H1 (cell line): Measurements from ENCODE around the gene MAML3. TPM values are rescaled to one million over a fixed set of nuclear protein-coding genes. Genes with fewer than 3 reads are reported as not detected.

ENCODE experiments used
- CTCF ChIA-PET: fragments of 300-600 bp; sonication (Branson Sonifier 250); formaldehyde crosslinking; loops from one replicate; lab custom pipeline; 2021; ENCODE audit not compliant: partially characterized antibody; lab: Charles Lee
- POLR2A ChIA-PET: fragments of 300-600 bp; sonication (Branson Sonifier 250); formaldehyde crosslinking; loops from one replicate; lab custom pipeline; 2021; ENCODE audit warnings: inconsistent platforms; ENCODE audit not compliant: partially characterized antibody; lab: Charles Lee
- DNase-seq, 2 experiments: peaks; one replicate each; pipeline versions ENCODE4 v3.0.0 to v3.0.0-alpha.2; 2010 to 2022; ENCODE audit warnings: low spot score in 2 of 2, low read depth in 1 of 2, mixed read lengths in 1 of 2
- FAIRE-seq: peaks from 2 replicates; lab custom pipeline; 2011; peaks lifted over from hg19 to GRCh38; lab: Jason Lieb, UNC
- H2AFZ ChIP-seq: 2 replicates; pipeline ENCODE4 v1.8.1; 2012; ENCODE audit warnings: low read length, inconsistent platforms
- H2AK5ac ChIP-seq: 2 replicates; pipeline ENCODE4 v1.6.1; 2013; ENCODE audit warnings: low read depth, low read length
- H2BK120ac ChIP-seq: replicated peaks from 2 replicates; pipeline ENCODE3; 2013; ENCODE audit warnings: low read depth, low read length, inconsistent platforms
- H2BK12ac ChIP-seq: 2 replicates; pipeline ENCODE4 v1.6.1; 2013; ENCODE audit warnings: low read depth, low read length
- H2BK15ac ChIP-seq: 2 replicates; pipeline ENCODE4 v1.6.1; 2013; ENCODE audit warnings: low read length
- H2BK20ac ChIP-seq: 2 replicates; pipeline ENCODE4 v1.6.1; 2013; ENCODE audit warnings: low read length
- H2BK5ac ChIP-seq: 2 replicates; pipeline ENCODE4 v1.6.1; 2013; ENCODE audit warnings: low read depth, low read length
- H3K14ac ChIP-seq: 2 replicates; pipeline ENCODE4 v1.6.1; 2013; ENCODE audit warnings: inconsistent platforms; ENCODE audit not compliant: insufficient read length
- H3K18ac ChIP-seq: 2 replicates; pipeline ENCODE4 v1.6.1; 2013; ENCODE audit warnings: low read length; ENCODE audit errors: extremely low read depth
- H3K23ac ChIP-seq: 2 replicates; pipeline ENCODE4 v1.6.1; 2013; ENCODE audit warnings: inconsistent platforms; ENCODE audit not compliant: insufficient read length
- H3K23me2 ChIP-seq: 2 replicates; pipeline ENCODE4 v1.6.1; 2013; ENCODE audit warnings: low read depth, low read length
- H3K27ac ChIP-seq: 2 replicates; pipeline ENCODE4 v1.6.1; 2011; ENCODE audit warnings: low read depth, low read length, inconsistent platforms
- H3K27me3 ChIP-seq, 4 experiments: replicated peaks in 1 of 4; 1 replicate in 1 of 4; 2 replicates in 3 of 4; pipeline versions ENCODE4 v1.6.1 to v1.8.1; 2011 to 2013; ENCODE audit warnings: low read length in 3 of 4, mild to moderate bottlenecking in 3 of 4, inconsistent platforms in 2 of 4, mixed read lengths in 2 of 4, moderate library complexity in 1 of 4; ENCODE audit not compliant: control insufficient read depth in 3 of 4, insufficient read depth in 3 of 4; ENCODE audit errors: extremely low read depth in 1 of 4
- H3K36me3 ChIP-seq, 4 experiments: 2 replicates each; pipeline versions ENCODE4 v1.6.1 to v1.8.1; 2011 to 2013; ENCODE audit warnings: mild to moderate bottlenecking in 4 of 4, low read length in 3 of 4, moderate library complexity in 2 of 4, control low read depth in 1 of 4, inconsistent platforms in 1 of 4; ENCODE audit not compliant: insufficient read depth in 4 of 4, control insufficient read depth in 2 of 4
- H3K4ac ChIP-seq: replicated peaks from 2 replicates; pipeline ENCODE3; 2013; ENCODE audit warnings: low read length, low read depth, mixed read lengths, inconsistent platforms; ENCODE audit not compliant: insufficient read length
- H3K4me1 ChIP-seq, 4 experiments: replicated peaks in 1 of 4; 1 replicate in 1 of 4; 2 replicates in 3 of 4; pipeline versions ENCODE4 v1.6.1 to v1.8.1; 2011 to 2013; ENCODE audit warnings: low read length in 3 of 4, inconsistent platforms in 2 of 4, mixed read lengths in 1 of 4; ENCODE audit not compliant: insufficient read depth in 4 of 4, control insufficient read depth in 3 of 4
- H3K4me2 ChIP-seq, 2 experiments: 2 replicates each; pipeline versions ENCODE4 v1.6.1 to v1.8.1; 2011 to 2013; ENCODE audit warnings: low read depth in 2 of 2, low read length in 2 of 2, control low read depth in 1 of 2, inconsistent platforms in 1 of 2, mild to moderate bottlenecking in 1 of 2; ENCODE audit not compliant: insufficient read depth in 1 of 2
- H3K4me3 ChIP-seq, 4 experiments: fragments of 200-600, 300-600 bp in 1 of 4; sonication (generic), shearing (Covaris generic), sonication (Bioruptor Twin) in 1 of 4; 2 replicates each; pipeline versions ENCODE4 v1.5.1 to v1.8.1; 2011 to 2016; ENCODE audit warnings: low read length in 4 of 4, low read depth in 3 of 4, control low read depth in 2 of 4, inconsistent platforms in 2 of 4, mild to moderate bottlenecking in 2 of 4, mixed read lengths in 1 of 4, moderate library complexity in 1 of 4; ENCODE audit not compliant: insufficient read depth in 2 of 4; ENCODE audit errors: extremely low read depth in 1 of 4
- H3K56ac ChIP-seq: replicated peaks from 2 replicates; pipeline ENCODE3; 2013; ENCODE audit warnings: low read depth, mild to moderate bottlenecking, mixed read lengths, low read length, inconsistent platforms; ENCODE audit not compliant: insufficient read length
- H3K79me1 ChIP-seq: 2 replicates; pipeline ENCODE4 v1.6.1; 2013; ENCODE audit warnings: low read depth, low read length, control low read depth
- H3K79me2 ChIP-seq, 2 experiments: 2 replicates each; pipeline versions ENCODE4 v1.6.1 to v1.8.1; 2012 to 2013; ENCODE audit warnings: low read length in 2 of 2, mild to moderate bottlenecking in 2 of 2, inconsistent platforms in 1 of 2; ENCODE audit not compliant: insufficient read depth in 2 of 2, control insufficient read depth in 1 of 2
- H3K9ac ChIP-seq, 4 experiments: replicated peaks in 1 of 4; 1 replicate in 1 of 4; 2 replicates in 3 of 4; pipeline versions ENCODE4 v1.6.1 to v1.8.1; 2011 to 2013; ENCODE audit warnings: low read depth in 3 of 4, low read length in 3 of 4, control low read depth in 2 of 4, mild to moderate bottlenecking in 2 of 4, moderate library complexity in 2 of 4, inconsistent platforms in 1 of 4; ENCODE audit errors: extremely low read depth in 1 of 4
- H3K9me3 ChIP-seq, 2 experiments: 2 replicates each; pipeline versions ENCODE4 v1.6.1 to v1.8.1; 2012 to 2013; ENCODE audit warnings: mild to moderate bottlenecking in 2 of 2, moderate library complexity in 2 of 2, control low read depth in 1 of 2, inconsistent platforms in 1 of 2, low read depth in 1 of 2, low read length in 1 of 2, mixed read lengths in 1 of 2; ENCODE audit not compliant: insufficient read depth in 2 of 2
- H4K20me1 ChIP-seq, 2 experiments: replicated peaks in 1 of 2; 2 replicates each; pipeline versions ENCODE3 to v1.8.1; 2011 to 2013; ENCODE audit warnings: inconsistent platforms in 2 of 2, low read length in 2 of 2, mild to moderate bottlenecking in 1 of 2; ENCODE audit not compliant: insufficient read depth in 2 of 2, control insufficient read depth in 1 of 2
- H4K5ac ChIP-seq: 2 replicates; pipeline ENCODE4 v1.6.1; 2013; ENCODE audit warnings: low read length, low read depth, mixed read lengths, inconsistent platforms; ENCODE audit not compliant: insufficient read length
- H4K8ac ChIP-seq: 2 replicates; pipeline ENCODE4 v1.8.0; 2013; ENCODE audit warnings: mild to moderate bottlenecking, moderate library complexity, low read length, inconsistent platforms; ENCODE audit not compliant: insufficient read depth; ENCODE audit errors: extremely low read depth
- H4K91ac ChIP-seq: replicated peaks from 2 replicates; pipeline ENCODE3; 2013; ENCODE audit warnings: low read length, mixed read lengths, inconsistent platforms; ENCODE audit not compliant: insufficient read length
- CTBP2 ChIP-seq: IDR thresholded peaks from 2 replicates; pipeline ENCODE4 v1.7.0; 2011; ENCODE audit warnings: borderline replicate concordance, mild to moderate bottlenecking, moderate library complexity, mixed read lengths, low read length; ENCODE audit not compliant: insufficient read depth, insufficient read length
- EGR1 ChIP-seq: IDR thresholded peaks from 2 replicates; pipeline ENCODE4 v1.6.1; 2011; ENCODE audit warnings: low read depth, low read length, borderline replicate concordance
- GTF2F1 ChIP-seq: IDR thresholded peaks from 2 replicates; pipeline ENCODE4 v1.6.1; 2012; ENCODE audit warnings: low read depth, low read length, improper control_type of control experiment, borderline replicate concordance
- HDAC6 ChIP-seq: IDR thresholded peaks from one replicate; pipeline ENCODE4 v1.7.1; 2012; ENCODE audit warnings: low read depth, mild to moderate bottlenecking, inconsistent platforms, low read length, moderate library complexity
- JUND ChIP-seq: IDR thresholded peaks from 2 replicates; pipeline ENCODE4 v1.6.1; 2011; ENCODE audit warnings: mild to moderate bottlenecking, improper control_type of control experiment, low read length
- NANOG ChIP-seq: IDR thresholded peaks from 2 replicates; pipeline ENCODE4 v1.6.1; 2011; ENCODE audit warnings: low read length, low read depth, mild to moderate bottlenecking, inconsistent platforms; ENCODE audit not compliant: insufficient read depth, poor library complexity, severe bottlenecking
- POLR2AphosphoS5 ChIP-seq: IDR thresholded peaks from 2 replicates; pipeline ENCODE4 v1.6.1; 2011; ENCODE audit warnings: low read depth, low read length
- SIX5 ChIP-seq: IDR thresholded peaks from 2 replicates; pipeline ENCODE4 v1.6.1; 2011; ENCODE audit warnings: mild to moderate bottlenecking, low read depth, low read length
- SRF ChIP-seq: IDR thresholded peaks from 2 replicates; pipeline ENCODE4 v1.6.1; 2011; ENCODE audit warnings: mild to moderate bottlenecking, low read depth, low read length, moderate library complexity
- SUZ12 ChIP-seq: fragments of 200-600 bp; sonication (generic); IDR thresholded peaks from 2 replicates; pipeline ENCODE4 v1.6.1; 2012; ENCODE audit warnings: mild to moderate bottlenecking, inconsistent platforms, low read length, moderate library complexity, mixed read lengths
- TEAD4 ChIP-seq: IDR thresholded peaks from 2 replicates; pipeline ENCODE4 v1.6.1; 2012; ENCODE audit warnings: low read depth, low read length, inconsistent platforms, mixed read lengths
- WGBS, 2 experiments: shearing (Covaris generic) in 1 of 2; methylation state at CpG; one replicate each; pipeline versions ENCODE4 v1.1.6 to v1.1.7; 2013 to 2015; ENCODE audit warnings: low lambda C conversion rate in 2 of 2, mixed read lengths in 2 of 2, inconsistent platforms in 1 of 2, low coverage in 1 of 2, missing lambda C conversion rate in 1 of 2; ENCODE audit not compliant: insufficient replicate concordance in 2 of 2, insufficient coverage in 1 of 2, insufficient read length in 1 of 2; ENCODE audit errors: extremely low coverage in 1 of 2, missing lambda C conversion rate in 1 of 2; 5-methylcytosine and 5-hydroxymethylcytosine counted together
- polyA plus RNA-seq, 7 experiments: library from polyadenylated mRNA; depleted of rRNA in 3 of 7; stranded (reverse) in 5 of 7; unstranded in 2 of 7; fragments of >200 nt in 5 of 7; fragments of 200-250 nt in 2 of 7; gene quantifications; 1 replicate in 5 of 7; 2 replicates in 1 of 7; 4 replicates in 1 of 7; pipeline versions ENCODE4 v1.2.1 to v1.2.3, GENCODE V29; 2011 to 2013; ENCODE audit warnings: missing spikeins in 2 of 7, mixed read lengths in 2 of 7
- total RNA-seq: library from RNA; stranded (reverse); fragmentation: NEBNext Ultra II Directional; extraction: Animal tissue kit (Norgen Biotek cat#: 25700); gene quantifications from 2 replicates; pipeline ENCODE4 v1.2.1, GENCODE V29; 2021
- TF ChIP-seq, protein P1 (sequence below): IDR thresholded peaks from 2 replicates; pipeline ENCODE4 v1.6.1; 2012; ENCODE audit warnings: low read length, inconsistent platforms

The MAML3 gene
- total and polyA plus RNA-seq, 2 of the 8 experiments (the other 6 are each of a cell fraction or from before 2014, with no cell fraction given) = 2.1 to 5.7 TPM

DNA sequence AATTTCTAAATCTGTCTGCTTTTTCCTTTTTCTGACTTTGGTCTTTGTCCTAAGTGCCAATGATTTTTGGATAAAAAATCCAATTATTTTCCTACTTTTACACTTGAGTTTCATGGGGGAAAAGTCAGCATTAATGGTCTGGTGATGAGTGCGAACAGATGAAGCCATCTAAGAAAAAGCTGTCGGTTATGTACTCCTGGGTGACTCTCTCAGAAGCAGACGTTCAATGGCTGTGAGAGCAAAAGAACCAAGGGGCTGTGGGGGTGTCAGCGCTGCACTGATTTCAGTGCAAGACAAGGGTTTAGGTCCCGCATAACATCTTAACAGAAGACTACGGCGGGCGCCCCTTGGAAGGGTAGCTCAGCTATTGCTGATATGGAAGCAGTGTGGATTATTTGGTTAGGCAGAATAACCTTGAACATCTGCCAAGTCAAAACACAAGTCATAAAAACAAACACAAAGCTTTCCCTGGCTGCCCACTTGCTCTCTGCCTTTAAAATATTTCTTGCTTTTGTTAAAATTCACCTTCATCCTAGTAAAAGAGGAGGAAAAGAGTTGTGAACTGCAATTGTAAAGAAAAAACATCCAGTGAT is 240.5 kb downstream of the MAML3 start:
- no peak for FAIRE-seq
- ChIA-PET CTCF (no interaction called here), POLR2A (interaction anchor here (1.2 kb wide), 1 partner anchor 16 kb away, joined by 3 read pairs; no protein-coding TSS in a partner anchor)
- no peak for DNase-seq
- H3K56ac ChIP-seq = no peak overlapping the region
- no peaks in the 10 kb centered on the region for H4K20me1 ChIP-seq
- no peaks in the 10 kb centered on the region for H3K27me3 ChIP-seq
- H4K8ac ChIP-seq = no peak overlapping the region
- H2AK5ac ChIP-seq = no peak overlapping the region
- H2BK5ac ChIP-seq = no peak overlapping the region
- no peak overlapping the region for H3K14ac ChIP-seq
- no peaks in the 10 kb centered on the region for H3K9me3 ChIP-seq
- H2BK15ac ChIP-seq = no peak overlapping the region
- no peak overlapping the region for H4K91ac ChIP-seq
- no peaks in the 10 kb centered on the region for H3K79me2 ChIP-seq
- H2BK120ac ChIP-seq = no peak overlapping the region
- no peaks in the 10 kb centered on the region for H3K79me1 ChIP-seq
- H2BK20ac ChIP-seq = no peak overlapping the region
- no peak overlapping the region for H3K18ac ChIP-seq
- no peak overlapping the region for H2BK12ac ChIP-seq
- no peak overlapping the region for H3K4me3 ChIP-seq
- no peak overlapping the region for H3K9ac ChIP-seq
- no peaks in the 10 kb centered on the region; the same call in 1 of the 2 replicates for H3K23me2 ChIP-seq
- H3K27ac ChIP-seq = no peak overlapping the region
- H4K5ac ChIP-seq = no peak overlapping the region
- H3K36me3 ChIP-seq = no peaks in the 10 kb centered on the region
- WGBS, 2 experiments = 83% methylated on average over 8 of the region's 8 CpGs; no CpG with 5 or more reads in 1 of the 2 experiments
- H2AFZ ChIP-seq = no peak overlapping the region
- H3K4me1 ChIP-seq = no peaks in the 10 kb centered on the region; a peak in 1 of 7 replicates
- H3K23ac ChIP-seq = no peak overlapping the region
- no peak overlapping the region for H3K4ac ChIP-seq
- H3K4me2 ChIP-seq = no peak overlapping the region
- no peak for TF ChIP-seq TEAD4
- TF ChIP-seq GTF2F1 = no peak
- TF ChIP-seq SRF = no peak
- no peak for TF ChIP-seq CTBP2
- TF ChIP-seq, protein P1, sequence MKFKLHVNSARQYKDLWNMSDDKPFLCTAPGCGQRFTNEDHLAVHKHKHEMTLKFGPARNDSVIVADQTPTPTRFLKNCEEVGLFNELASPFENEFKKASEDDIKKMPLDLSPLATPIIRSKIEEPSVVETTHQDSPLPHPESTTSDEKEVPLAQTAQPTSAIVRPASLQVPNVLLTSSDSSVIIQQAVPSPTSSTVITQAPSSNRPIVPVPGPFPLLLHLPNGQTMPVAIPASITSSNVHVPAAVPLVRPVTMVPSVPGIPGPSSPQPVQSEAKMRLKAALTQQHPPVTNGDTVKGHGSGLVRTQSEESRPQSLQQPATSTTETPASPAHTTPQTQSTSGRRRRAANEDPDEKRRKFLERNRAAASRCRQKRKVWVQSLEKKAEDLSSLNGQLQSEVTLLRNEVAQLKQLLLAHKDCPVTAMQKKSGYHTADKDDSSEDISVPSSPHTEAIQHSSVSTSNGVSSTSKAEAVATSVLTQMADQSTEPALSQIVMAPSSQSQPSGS = no peak
- no peak for TF ChIP-seq SUZ12
- TF ChIP-seq HDAC6 = no peak
- TF ChIP-seq JUND = no peak
- no peak for TF ChIP-seq POLR2AphosphoS5
- no peak for TF ChIP-seq NANOG
- no peak for TF ChIP-seq SIX5
- no peak for TF ChIP-seq EGR1
